ENCODE data around the gene MPPED1.

MPPED1 gene

GRCh38 chr22:43429426-43429825, 17.6 kb downstream of the MPPED1 start:
- no peak for DNase-seq (ENCODE audit: low spot score)

GRCh38 chr22:43431808-43432554, 20.2 kb downstream of the MPPED1 start:
- no peak for DNase-seq (ENCODE audit: low spot score)

DNA sequence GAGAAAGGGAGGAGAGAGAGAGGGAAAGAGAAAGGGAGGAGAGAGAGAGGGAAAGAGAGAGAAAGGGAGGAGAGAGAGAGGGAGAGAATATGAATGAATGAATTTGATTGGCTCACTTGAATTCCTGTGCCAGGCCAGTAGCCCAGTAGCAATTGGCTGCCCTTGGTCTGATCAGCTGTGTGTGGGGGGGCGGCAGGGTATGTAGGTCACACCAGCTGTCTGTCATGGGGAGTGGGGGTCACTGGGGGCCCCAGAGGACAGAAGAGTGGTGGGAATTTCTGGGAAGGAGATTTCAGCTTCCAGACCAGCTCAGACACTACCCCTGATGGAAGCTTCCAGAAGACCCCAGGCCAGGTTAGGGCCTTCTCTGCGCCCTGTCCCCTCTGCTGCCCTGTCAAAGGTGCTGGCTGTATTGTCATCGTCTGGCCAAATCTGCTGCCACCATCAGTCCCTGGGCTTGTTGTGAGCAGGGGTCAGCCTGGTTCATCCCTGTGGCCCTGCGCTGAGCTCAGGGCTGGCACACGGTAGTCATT, 21.1 kb downstream of the MPPED1 start:
- DNase-seq (ENCODE audit: low spot score), result no peak

- no peak for DNase-seq (ENCODE audit: low spot score)
Measured at GRCh38 chr22:43433451-43434274, 21.8 kb downstream of the MPPED1 start.

DNA sequence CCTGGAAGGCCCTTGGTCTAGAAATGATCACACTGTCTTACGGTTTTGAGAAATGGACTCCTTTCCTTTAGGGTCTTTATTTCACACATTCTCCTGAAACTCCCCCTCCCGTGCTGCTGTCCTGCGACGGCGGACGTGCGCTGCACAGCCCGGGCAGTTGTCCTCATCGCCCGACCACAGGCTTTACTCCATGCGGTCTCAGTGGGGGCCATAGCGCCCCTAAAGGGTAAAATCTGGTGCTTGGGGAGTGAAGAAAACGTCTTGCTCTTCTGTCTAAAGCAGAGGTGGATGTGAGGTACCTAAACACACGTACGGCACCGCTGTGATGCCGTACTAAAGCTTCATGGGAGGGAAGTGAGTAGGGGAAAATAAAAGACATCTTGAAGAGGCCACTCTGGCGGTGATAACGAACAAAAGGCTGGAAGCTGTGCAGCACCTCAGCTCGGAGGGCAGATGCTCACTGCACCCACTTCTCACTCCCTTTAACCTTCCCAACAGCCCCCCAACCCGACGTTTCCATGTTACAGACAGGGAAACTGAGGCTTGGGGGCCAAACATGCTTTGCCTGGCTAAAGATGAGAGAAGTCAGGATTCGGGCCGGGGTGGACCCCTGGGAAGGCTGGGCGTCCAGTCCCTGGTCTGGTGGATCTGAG, 22.6 kb downstream of the MPPED1 start:
- no peak for DNase-seq (ENCODE audit: low spot score)

- DNase-seq (ENCODE audit: low spot score), result no peak
Measured at GRCh38 chr22:43434928-43435311, 23.1 kb downstream of the MPPED1 start.

GRCh38 chr22:43435851-43436811, 24.3 kb downstream of the MPPED1 start:
- DNase-seq (ENCODE audit: low spot score), result peak; percentile 74

GRCh38 chr22:43436868-43437267, 25.1 kb downstream of the MPPED1 start:
- no peak for DNase-seq (ENCODE audit: low spot score)

DNA sequence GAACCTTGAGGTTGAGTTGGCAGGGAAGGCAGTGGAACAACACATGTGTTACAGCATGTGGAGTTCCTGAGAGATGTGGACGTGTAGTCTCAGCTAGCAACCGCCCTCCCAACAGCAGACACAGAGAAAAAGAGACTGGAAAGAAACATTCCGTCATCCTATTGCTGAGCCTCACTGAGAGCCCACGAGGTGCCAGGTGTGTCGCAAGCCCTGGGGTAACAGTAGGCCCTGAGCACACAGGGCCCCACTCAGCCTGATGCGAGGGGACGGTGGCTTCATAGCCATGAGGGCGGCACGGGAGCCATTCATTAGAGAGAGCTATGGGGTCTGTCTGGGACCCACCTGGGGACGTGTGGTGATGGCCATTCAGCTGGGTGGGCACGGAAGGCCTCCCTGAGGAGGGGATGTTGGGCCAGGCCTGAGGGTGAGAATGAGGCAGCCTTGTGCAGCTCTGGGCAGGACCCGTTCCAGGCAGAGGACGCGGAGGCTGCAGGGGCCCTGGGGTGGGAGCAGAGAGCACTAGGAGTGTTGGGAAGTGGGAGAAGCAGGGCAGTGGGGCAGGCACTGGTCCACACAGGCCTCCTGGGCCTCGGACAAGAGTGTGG, 26.2 kb downstream of the MPPED1 start:
- no peak for DNase-seq (ENCODE audit: low spot score)

DNA sequence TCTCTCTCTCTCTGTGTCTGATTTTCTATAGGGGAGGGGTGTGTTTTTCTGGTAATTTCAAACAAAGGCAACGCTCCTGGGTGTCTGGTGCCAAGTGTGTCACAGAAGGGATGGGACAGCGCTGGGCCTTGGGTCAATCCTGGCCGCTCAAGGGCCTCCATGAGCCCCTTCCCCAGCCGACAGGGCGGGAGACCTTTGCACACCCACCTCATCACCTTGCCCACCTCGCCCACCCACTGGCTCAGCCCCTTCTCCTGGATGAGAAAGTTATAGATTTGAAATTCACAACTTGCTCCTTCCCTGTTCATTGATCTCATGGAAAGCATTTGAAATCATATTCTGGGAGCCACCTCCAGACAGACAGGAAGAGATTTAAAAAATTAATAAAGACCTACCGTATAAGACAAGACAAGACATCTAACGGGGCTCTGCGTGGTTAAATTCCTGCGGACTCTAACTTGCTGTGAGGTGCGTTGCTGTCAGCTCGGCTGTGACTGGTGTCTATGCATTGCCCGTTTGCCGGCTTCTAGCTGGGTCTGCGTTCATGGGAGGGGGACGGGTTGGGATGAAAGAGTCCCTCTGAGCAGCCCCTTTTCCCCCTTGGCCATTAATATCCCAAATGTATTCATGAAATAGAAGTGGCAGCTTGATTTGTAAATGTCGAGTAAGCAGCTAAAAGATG, 27.0 kb downstream of the MPPED1 start:
- DNase-seq (ENCODE audit: low spot score), result no peak

GRCh38 chr22:43439368-43440103, 27.7 kb downstream of the MPPED1 start:
- no peak for DNase-seq (ENCODE audit: low spot score)

- DNase-seq (ENCODE audit: low spot score), result no peak
Measured at GRCh38 chr22:43440104-43440387, 28.2 kb downstream of the MPPED1 start.

- no peak for DNase-seq (ENCODE audit: low spot score)
Measured at GRCh38 chr22:43440556-43440955, 28.7 kb downstream of the MPPED1 start.

DNA sequence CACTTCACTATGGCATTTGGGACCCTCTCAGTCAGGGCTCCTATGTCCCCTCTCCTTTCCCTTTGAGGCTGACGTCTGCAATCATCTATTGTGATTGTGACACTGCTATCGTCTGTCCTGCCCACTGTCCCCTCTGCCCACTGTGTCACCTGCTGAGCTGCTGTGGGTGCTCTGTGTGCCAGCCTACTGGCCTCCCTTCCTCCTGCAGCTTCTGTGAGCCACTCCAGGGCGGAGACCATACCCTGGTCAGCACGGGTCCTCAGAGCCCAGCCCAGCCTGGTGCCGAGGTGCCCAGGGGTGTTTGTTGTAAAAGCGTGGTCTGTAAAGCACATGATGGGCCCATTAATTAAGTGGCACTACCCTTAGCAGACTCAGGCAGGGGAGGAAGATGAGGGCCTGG, 29.4 kb downstream of the MPPED1 start:
- no peak for DNase-seq (ENCODE audit: low spot score)

DNA sequence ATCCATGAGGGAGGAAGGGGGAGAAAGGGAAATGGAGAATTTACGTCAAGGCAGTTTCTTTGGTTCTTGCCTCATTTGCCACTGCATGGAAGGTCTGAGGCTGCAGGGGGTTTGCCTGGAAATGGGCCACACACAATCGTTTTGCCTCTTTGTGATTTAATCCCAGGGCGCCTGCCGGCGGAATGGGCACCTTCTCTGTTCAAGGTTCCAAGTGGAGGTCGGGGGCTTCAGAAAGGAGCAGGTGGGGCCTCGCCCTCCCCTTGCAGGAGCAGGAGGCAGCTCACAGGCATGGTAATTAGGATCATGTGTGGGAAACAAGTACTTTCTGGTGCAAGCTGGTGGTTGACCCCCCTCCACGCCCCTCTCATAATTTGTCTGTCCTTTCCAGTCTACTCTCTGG, 29.9 kb downstream of the MPPED1 start:
- DNase-seq (ENCODE audit: low spot score), result no peak

- DNase-seq (ENCODE audit: low spot score), result no peak
Measured at GRCh38 chr22:43442386-43443151, 30.8 kb downstream of the MPPED1 start.

DNA sequence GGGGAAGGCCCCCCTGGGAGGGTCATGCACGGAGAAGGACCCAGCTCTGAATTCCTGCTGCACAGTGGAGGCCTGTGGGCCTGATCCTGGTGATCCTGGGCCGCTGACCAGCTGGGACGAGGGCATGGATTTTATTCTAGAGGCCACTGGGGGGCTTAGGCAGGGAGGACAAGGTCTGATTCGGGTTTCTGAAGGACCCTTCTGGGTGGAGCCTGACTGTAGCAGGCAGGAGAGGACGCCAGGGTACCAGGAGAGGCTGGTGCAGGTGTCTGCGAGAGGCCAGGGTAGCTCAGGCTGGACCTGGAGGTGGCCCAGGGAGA, 31.3 kb downstream of the MPPED1 start:
- DNase-seq (ENCODE audit: low spot score), result no peak

GRCh38 chr22:43446037-43446803, 34.4 kb downstream of the MPPED1 start:
- no peak for DNase-seq (ENCODE audit: low spot score)

DNA sequence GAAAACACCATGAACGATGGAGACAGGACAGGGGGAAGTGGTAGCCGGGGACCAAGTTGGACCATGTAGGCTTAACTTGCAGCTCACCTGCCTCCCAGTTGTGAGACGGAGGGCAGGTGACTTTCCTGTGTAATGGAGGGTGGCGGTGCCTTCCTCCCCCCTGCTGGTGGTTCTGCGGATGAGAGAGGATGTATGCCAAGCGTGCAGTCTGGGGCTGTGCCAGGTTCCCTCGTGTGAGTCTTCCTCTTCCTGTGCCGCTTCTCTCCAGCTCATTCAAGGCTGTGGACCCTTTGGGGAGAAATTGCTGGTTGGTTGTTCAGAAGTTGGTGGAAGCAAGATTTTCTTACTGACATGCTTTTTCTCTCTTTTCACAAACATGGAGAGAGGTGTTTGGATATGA, 35.1 kb downstream of the MPPED1 start:
- no peak for DNase-seq (ENCODE audit: low spot score)

All from D341Med (cell line).